Adipose tissue (tissue), 3 donors: ENCODE measurements around the gene CCDC102B. TPM values are rescaled to one million over a fixed set of nuclear protein-coding genes. Genes with fewer than 3 reads are reported as not detected.
"Not testable (repeated sequence)": the region's sequence is repeated elsewhere in the genome, so short reads cannot be mapped to it uniquely, and the experiment has no call there.

ENCODE experiments used
- H3K27ac ChIP-seq: one replicate; pipeline ENCODE4 v1.5.1; 2013; ENCODE audit warnings: low read depth, low read length
- WGBS, 3 donors: extraction: QIAGEN DNeasy Blood & Tissue Kit; methylation state at CpG; one replicate each; pipeline ENCODE4 v1.1.7; 2013; 5-methylcytosine and 5-hydroxymethylcytosine counted together
- polyA plus RNA-seq, 3 donors: library from polyadenylated mRNA; stranded (reverse); fragments of 200-250 nt; gene quantifications; one replicate each; pipeline ENCODE4 v1.2.3, GENCODE V29; 2013
- donor health status: healthy with polysubstance abuse.
- donor health status: Bipolar disorder and iron deficiency.
- donor health status: healthy.

The CCDC102B gene
- polyA plus RNA-seq, 3 donors = 0.75 to 12.3 (median 4.9) TPM

DNA sequence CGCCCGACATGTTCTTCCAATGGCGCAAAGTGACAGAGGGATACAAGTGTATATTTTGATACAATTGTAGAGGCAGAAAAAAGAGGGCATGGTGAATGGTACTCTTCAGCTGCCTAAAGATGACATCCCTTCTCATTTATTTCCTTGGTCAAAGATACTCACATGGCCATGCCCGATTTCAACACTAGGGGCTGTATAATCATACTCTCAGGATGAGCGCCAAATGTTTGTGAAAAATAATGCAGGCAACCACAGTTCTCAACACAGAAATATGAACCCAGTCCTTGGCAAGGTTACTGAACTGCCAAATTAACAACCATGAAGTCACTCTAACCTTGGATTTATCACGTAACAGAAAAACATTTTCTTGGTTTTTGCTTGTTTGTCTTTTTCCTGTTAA is 204.4 kb downstream of the CCDC102B start:
- H3K27ac ChIP-seq = no peak overlapping the region
- WGBS, 3 donors = 88 to 94% (median 94%) methylated on average over 6 of the region's 6 CpGs

DNA sequence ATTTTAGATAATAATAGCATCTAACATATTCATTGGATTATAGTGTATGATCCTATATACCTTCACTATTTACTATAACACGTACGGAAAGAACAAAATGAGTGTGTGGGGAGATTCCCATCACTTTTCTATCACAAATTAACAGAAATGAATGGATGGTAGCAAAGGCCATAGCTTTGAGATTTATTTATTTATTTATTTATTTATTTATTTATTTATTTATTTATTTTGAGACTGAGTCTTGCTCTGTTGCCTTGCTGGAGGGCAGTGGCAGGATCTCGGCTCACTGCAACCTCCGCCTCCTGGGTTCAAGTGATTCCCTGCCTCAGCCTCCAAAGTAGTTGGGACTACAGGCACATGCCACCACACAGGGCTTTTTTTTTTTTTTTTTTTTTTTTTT is 208.3 kb downstream of the CCDC102B start:
- H3K27ac ChIP-seq = not testable (repeated sequence)
- WGBS, 3 donors = 94 to 95% (median 95%) methylated on average over 4 of the region's 4 CpGs

DNA sequence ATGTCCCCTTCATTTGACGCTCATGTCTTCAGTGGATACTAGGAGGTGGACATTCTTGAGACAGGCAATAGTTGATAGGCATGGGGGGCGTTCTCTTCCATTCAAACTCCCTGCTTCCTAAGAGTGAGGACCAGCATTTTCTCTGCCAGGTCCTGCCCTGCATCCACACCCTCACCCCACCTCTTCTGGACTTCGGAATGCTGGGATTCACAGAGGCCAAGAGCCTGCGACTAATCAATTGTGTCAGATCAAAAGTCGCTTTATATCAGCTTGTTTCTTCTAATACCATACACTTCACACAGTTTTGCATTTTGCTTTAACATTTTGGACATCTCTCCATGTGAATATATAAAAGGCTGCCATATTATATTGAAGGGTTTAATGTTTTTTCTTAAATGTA is 210.7 kb downstream of the CCDC102B start:
- 74 to 88% (median 86%) methylated on average over 5 of the region's 5 CpGs for WGBS, 3 donors
- H3K27ac ChIP-seq = no peak overlapping the region

DNA sequence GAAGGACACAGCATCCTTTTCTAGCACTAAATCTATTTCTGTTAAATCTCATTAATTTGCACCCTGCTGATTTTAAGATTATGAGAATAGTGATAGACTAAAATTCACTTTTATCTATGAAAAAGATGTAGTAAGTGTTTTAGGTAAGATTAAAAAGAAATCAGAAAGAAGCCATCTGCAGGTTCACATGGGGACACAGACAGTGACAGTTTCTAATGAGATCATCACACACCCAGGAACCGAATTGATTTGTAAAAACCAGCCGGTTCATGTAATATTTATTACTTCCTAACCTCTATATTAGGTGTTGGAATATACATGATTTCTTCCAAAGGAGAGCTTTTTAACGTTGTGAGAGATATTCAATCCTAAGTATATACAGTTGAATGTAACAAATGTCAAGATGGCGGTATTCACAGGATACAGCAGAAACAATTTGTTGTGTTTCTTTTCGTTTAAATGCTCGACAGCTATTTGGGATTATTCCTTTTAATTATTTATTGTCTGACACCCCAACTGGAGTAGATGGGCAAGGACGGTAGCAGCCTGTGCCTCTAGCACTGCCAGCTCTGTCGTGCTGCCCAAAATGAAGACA is 223.4 kb downstream of the CCDC102B start:
- no peak overlapping the region for H3K27ac ChIP-seq
- WGBS, 3 donors = 74 to 82% (median 81%) methylated on average over 8 of the region's 8 CpGs

DNA sequence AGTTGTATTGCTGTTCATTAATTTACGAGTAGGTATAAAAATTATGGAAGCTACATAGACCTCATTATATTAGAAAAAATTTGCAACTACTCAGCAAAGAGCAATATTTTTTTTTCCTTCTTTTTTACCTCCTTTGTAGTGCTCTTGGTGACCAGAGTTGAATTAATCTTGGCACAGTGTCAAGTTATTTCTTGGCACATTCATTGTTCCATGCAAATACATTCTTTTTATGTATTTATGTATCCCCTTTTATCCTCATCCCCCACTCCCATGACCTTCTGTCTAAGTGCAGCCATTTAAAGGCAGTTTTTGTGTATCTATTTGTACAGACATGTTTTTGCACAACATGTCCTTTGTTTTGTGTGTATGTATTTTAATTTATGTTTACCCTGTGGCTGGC is 224.5 kb downstream of the CCDC102B start:
- H3K27ac ChIP-seq = no peak overlapping the region
- 64 to 83% (median 83%) methylated on average over 1 of the region's 1 CpG for whole genome bisulfite sequencing, 3 donors

DNA sequence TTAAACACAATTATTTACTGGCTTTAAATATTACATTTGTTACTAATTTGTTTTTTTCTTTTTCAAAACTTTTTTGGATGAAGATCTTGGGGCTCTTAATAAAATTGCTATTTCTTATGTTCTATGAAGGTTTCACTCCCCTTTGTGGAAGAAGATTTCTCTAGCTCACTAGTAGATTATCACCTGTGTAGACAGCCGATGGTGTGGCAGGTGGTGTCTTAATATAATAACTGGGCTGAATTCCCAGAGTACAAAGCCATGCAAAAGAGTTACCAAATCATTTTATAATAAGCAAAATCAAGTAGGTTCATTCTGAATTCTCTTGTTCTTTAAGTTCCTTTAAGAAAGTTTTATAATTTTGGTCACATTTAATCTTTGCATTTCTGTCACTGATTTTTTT is 233.7 kb downstream of the CCDC102B start:
- 76 to 87% (median 80%) methylated on average over 1 of the region's 1 CpG for WGBS, 3 donors
- H3K27ac ChIP-seq = no peak overlapping the region

DNA sequence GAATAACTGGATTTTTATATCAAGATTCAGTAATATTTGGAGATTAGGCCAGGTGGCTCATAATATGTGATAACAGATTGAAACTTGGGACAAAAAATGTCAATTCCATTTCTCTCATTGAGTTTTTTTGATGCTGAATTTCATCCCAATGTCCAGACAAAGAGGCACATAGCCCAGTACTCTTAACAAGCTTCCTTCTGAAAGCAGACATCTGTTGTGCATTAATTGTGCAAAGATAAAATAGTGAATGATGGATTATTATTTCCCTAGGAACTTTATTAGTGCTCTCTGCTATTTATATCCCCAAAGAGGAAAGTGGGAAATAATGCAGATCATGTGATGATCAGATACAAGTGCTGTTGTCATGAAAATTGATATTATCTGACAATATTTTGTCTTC is 234.1 kb downstream of the CCDC102B start:
- H3K27ac ChIP-seq = no peak overlapping the region

DNA sequence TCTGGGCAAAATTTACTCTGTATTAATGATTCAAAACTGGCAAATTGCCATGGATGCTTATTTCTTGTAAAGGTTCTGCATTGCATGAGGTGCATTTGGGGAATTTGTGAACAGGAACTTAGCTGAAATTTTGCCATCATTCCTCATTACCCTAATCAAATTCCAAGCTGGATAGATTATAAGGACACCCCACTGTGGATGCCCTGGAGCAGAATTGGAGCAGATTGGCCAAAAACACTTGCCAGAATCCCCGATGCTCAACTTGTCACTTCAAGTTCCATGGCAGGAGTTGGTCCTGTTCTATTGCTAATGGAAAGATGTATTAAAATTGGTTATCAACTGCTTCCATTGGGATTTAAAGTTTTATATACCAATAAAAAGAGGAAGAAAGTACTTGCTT is 237.9 kb downstream of the CCDC102B start:
- WGBS, 3 donors = 82 to 97% (median 96%) methylated on average over 1 of the region's 1 CpG
- H3K27ac ChIP-seq = no peak overlapping the region

DNA sequence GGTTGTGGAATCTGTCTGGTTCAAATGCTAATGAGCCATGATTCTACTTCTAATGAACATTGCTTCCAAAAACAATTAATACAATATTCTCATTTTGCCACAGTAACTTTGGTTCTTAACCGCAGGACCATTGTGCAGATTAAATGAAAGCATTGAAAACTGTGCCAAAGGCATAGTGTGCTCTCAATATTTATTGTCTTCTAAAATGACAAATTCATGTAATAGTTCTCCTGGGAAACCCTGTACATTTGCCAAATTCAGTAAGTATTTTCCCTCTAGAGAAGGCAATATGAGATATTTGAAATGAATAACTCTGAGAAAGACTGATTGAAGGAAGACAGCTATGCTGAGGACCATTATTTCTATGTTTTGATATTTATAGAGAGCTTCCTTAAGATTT is 246.3 kb downstream of the CCDC102B start:
- 83 to 89% (median 85%) methylated on average over 1 of the region's 1 CpG for WGBS, 3 donors
- H3K27ac ChIP-seq = no peak overlapping the region

DNA sequence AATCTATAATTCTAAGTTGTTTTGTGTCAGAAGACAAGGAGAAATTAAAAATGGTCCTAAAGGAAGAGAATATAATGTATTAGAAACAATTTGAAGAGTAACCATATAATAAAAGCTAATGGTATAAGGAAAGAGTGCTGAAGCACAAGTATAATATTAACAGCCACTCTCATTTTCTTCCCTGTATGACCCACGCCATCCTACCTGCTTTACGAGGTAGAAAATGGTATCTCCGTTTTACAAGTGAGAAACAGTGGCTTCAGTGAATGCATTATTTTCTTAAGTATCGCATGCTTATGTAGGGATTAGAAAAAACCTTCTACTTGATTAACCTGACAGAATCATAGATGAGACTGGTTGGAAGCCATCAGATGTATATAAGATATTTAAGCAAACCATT is 266.2 kb downstream of the CCDC102B start:
- no peak overlapping the region for H3K27ac ChIP-seq
- 68 to 70% (median 69%) methylated on average over 4 of the region's 4 CpGs for WGBS, 3 donors

DNA sequence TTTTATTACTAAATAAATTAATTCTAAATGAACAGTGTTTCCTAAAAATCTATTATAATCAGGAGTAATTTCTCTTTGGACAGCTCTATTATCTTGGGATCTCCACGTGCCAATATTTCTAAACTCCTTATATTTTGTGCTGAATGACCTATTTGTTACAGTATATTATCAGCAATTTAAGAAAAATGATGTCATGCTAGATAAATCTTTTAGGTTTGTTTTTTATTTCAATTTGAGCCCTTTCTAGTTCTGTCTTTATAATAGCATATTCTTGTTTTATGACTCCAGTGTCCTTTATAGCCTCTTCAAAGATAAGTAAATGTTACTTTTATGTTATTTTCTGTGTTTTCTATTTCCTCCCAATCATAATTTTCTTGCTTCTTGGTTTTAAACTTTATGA is 269.2 kb downstream of the CCDC102B start:
- no peak overlapping the region for H3K27ac ChIP-seq
- WGBS, 3 donors = 0% methylated on average over 1 of the region's 1 CpG

DNA sequence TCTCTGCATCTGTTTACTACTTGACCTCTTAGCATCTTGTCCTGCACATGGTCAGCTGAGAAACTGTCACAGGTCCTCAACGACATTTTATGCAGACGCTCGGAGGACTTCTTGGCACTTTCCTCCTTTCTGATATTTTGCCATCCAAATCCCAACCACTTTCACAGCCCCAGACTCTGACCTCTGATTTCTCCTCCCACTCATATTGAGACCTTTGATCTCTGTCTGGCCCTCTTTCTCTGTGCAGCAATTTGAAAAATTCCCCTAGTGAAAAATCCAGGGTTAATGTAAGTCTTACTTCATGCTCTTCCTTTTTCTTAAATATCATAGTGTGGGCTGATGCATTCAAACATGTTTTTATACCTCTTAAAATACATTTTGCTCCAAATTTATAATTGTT is 273.8 kb downstream of the CCDC102B start:
- no peak overlapping the region for H3K27ac ChIP-seq
- WGBS, 3 donors = 54 to 86% (median 81%) methylated on average over 3 of the region's 3 CpGs

DNA sequence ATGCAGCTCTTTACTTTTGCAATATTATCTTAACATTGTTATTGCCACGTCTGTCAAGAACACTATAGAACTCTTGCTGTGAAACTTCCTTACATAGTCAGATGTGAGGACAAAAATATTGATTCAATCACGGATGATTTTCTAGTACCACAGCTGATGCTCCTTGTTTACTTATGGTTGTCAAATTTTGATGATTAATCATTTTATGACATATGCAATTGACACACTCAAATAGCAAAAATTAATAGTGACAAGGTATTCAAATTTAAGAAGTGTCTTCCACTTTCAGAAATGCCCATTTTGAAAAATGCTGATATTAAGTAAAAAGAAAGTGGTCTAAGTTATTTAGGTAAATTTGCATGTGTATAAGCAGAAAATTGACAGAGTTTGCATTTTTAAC is 284.0 kb downstream of the CCDC102B start:
- whole genome bisulfite sequencing, 3 donors = 37 to 77% (median 75%) methylated on average over 2 of the region's 2 CpGs
- H3K27ac ChIP-seq = no peak overlapping the region

DNA sequence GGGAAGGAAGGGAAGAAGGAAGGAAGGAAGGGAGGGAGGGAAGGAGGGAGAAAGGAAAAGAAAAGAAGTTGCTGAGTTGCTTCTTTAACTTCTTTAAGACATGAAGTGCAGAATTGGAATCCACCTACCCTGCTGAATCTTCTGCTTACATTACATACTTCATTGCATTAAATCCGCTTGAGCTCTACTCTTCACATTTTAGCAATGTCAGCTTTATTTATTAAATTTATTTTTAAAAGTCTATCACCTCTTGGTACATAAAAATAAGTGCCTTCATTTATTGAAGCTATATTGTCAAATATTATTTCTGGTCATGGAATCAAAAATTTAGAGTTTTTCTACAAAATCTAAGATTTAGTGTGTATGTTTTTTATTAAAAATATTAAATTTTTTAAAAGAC is 284.6 kb downstream of the CCDC102B start:
- no peak overlapping the region for H3K27ac ChIP-seq
- WGBS, 3 donors = 86 to 93% (median 88%) methylated on average over 1 of the region's 1 CpG

DNA sequence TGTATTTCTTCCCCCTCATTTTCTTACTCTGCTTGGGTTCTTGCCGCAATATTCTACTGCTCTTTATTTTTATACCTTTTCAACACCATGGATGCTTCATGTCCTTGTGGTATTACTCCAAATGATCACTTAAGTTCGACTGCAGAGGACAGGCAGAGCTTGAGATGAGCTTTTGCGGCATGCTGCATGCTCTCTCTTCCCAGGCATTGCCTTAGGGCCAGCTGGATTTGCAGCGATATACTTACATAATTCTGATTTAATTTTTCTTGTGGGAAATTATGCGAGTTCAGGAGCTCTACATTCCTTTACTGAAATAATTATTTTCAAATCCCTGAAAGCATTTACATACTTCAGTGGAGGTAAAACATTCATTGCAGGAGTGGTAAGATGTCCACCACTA is 288.1 kb downstream of the CCDC102B start:
- 87 to 88% (median 88%) methylated on average over 5 of the region's 5 CpGs for WGBS, 3 donors
- H3K27ac ChIP-seq = no peak overlapping the region

DNA sequence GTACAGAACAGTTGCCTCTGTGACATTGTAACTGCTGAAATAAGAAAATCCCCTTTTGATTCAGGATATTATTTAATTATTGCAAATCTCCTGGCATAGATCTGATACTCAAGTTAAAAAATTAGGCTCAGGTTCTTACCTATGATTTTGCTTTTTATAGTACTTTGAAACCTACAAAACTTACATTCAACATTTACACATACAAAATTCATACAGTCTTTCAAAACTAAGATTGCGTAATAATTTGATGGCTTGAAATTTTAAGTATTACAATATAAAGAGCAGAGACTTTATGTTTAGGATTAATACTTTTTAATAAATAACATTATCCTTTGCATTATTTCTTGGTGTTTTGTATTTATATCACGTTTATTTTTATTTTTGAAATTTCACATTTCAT is 291.1 kb downstream of the CCDC102B start:
- 81% methylated on average over 2 of the region's 2 CpGs for WGBS, 3 donors
- no peak overlapping the region for H3K27ac ChIP-seq

DNA sequence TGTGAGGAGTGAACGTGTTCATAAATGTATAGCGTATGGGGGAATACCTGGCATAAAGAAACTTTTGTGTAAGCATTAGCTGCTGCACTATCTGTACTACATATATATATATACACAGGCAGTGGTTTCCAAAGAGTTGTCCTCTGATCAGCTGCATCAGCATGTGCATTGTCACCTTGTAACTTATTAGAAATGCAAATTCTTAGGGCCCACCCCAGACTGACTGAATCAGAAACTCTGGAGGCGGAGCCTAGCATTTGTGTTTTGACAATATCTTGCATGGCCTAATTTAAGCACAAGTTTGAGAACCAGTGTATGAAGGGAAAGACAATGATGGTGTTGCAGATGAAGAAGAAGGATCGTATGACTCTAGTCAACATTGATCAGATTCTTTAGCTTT is 299.5 kb downstream of the CCDC102B start:
- no peak overlapping the region for H3K27ac ChIP-seq
- 75 to 95% (median 90%) methylated on average over 4 of the region's 4 CpGs for WGBS, 3 donors

DNA sequence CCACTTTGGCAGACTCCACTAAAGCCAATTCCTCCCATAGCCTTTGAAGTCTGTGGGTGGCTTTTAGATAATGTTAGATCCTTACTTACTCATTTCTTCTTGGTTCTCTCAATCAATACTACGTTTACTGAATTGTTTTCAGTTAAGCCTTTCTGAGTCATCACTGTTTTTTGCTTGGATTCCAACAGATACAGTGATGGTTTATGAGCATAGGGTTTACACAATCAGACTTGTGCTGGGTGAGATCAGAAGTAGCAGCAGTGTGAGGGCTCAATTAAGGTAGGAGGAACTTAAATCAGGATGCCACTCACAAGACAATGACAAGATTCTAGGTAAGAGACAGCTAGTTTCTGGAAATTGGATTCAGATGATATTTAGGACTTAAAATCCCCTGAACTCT is 305.1 kb downstream of the CCDC102B start:
- WGBS, 3 donors = 30 to 47% (median 39%) methylated on average over 1 of the region's 1 CpG
- no peak overlapping the region for H3K27ac ChIP-seq
